ENCODE measurements around the gene CYTH2. TPM values are rescaled to one million over a fixed set of nuclear protein-coding genes. Genes with fewer than 3 reads are reported as not detected.

CYTH2 gene
- total and polyA plus RNA-seq, 2 experiments from 2014 or later = 41.1 to 60.4 TPM

DNA sequence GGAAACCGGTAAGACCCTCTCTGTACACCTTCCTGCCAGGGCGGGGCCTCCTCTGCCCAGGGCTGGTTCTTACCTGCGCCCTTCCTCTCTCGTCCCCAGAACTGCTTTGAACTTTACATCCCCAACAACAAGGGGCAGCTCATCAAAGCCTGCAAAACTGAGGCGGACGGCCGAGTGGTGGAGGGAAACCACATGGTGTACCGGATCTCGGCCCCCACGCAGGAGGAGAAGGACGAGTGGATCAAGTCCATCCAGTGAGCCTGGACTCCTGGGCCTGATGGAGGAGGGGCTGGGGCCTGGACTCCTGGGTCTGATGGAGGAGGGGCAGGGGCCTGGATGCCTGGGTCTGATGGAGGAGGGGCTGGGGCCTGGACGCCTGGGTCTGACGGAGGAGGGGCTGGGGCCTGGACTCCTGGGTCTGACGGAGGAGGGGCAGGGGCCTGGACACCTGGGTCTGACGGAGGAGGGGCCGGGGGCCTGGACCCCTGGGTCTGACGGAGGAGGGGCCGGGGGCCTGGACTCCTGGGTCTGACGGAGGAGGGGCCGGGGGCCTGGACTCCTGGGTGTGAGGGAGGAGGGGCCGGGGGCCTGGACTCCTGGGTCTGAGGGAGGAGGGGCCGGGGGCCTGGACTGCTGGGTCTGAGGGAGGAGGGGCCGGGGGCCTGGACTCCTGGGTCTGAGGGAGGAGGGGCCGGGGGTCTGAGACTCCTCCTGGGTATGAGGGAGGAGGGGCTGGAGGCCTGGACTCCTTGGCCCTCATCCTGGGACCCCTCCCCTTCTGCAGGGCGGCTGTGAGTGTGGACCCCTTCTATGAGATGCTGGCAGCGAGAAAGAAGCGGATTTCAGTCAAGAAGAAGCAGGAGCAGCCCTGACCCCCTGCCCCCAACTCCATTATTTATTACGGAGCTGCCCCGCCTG lies 9.4 kb downstream of the CYTH2 start:
- H3F3A ChIP-seq (replicated peaks; ENCODE audit: low read depth) = peaks cover 26% of the 10 kb centered on the region
- no peak for DNase-seq (ENCODE audit: low spot score)
- Mint-ChIP-seq H3K9me3 (no peaks in the 10 kb centered on the region; the same call in 2 of the 3 replicates), H3K36me3 (ENCODE audit: low read depth) (peaks cover 45% of the 10 kb centered on the region), H3K27me3 (ENCODE audit: insufficient read depth, low read depth, poor library complexity) (peaks cover 33% of the 10 kb centered on the region), H3K4me1 (peaks cover 24% of the 10 kb centered on the region), H3K27ac (no peak overlapping the region), H3K4me3 (no peak overlapping the region)
- H3K4me2 ChIP-seq = no peak overlapping the region
- no peak overlapping the region for H3K4me3 ChIP-seq
- H4K20me1 ChIP-seq (replicated peaks; ENCODE audit: insufficient read depth) = peaks cover 5% of the 10 kb centered on the region; the same call in 1 of the 2 replicates
- H3K4me1 ChIP-seq (ENCODE audit: insufficient read depth) = peaks cover 12% of the 10 kb centered on the region; the same call in 1 of the 2 replicates
- H2AFZ ChIP-seq = no peak overlapping the region
- no peaks in the 10 kb centered on the region for H3K79me2 ChIP-seq (replicated peaks; ENCODE audit: insufficient read depth)
- no peak for ATAC-seq
- peaks cover 23% of the 10 kb centered on the region for H3K36me3 ChIP-seq (ENCODE audit: insufficient read depth)
- TF ChIP-seq STAT1 (IDR thresholded peaks at IDR 0.05; ENCODE audit: unreplicated experiment) = no peak
- TF ChIP-seq, protein P1, sequence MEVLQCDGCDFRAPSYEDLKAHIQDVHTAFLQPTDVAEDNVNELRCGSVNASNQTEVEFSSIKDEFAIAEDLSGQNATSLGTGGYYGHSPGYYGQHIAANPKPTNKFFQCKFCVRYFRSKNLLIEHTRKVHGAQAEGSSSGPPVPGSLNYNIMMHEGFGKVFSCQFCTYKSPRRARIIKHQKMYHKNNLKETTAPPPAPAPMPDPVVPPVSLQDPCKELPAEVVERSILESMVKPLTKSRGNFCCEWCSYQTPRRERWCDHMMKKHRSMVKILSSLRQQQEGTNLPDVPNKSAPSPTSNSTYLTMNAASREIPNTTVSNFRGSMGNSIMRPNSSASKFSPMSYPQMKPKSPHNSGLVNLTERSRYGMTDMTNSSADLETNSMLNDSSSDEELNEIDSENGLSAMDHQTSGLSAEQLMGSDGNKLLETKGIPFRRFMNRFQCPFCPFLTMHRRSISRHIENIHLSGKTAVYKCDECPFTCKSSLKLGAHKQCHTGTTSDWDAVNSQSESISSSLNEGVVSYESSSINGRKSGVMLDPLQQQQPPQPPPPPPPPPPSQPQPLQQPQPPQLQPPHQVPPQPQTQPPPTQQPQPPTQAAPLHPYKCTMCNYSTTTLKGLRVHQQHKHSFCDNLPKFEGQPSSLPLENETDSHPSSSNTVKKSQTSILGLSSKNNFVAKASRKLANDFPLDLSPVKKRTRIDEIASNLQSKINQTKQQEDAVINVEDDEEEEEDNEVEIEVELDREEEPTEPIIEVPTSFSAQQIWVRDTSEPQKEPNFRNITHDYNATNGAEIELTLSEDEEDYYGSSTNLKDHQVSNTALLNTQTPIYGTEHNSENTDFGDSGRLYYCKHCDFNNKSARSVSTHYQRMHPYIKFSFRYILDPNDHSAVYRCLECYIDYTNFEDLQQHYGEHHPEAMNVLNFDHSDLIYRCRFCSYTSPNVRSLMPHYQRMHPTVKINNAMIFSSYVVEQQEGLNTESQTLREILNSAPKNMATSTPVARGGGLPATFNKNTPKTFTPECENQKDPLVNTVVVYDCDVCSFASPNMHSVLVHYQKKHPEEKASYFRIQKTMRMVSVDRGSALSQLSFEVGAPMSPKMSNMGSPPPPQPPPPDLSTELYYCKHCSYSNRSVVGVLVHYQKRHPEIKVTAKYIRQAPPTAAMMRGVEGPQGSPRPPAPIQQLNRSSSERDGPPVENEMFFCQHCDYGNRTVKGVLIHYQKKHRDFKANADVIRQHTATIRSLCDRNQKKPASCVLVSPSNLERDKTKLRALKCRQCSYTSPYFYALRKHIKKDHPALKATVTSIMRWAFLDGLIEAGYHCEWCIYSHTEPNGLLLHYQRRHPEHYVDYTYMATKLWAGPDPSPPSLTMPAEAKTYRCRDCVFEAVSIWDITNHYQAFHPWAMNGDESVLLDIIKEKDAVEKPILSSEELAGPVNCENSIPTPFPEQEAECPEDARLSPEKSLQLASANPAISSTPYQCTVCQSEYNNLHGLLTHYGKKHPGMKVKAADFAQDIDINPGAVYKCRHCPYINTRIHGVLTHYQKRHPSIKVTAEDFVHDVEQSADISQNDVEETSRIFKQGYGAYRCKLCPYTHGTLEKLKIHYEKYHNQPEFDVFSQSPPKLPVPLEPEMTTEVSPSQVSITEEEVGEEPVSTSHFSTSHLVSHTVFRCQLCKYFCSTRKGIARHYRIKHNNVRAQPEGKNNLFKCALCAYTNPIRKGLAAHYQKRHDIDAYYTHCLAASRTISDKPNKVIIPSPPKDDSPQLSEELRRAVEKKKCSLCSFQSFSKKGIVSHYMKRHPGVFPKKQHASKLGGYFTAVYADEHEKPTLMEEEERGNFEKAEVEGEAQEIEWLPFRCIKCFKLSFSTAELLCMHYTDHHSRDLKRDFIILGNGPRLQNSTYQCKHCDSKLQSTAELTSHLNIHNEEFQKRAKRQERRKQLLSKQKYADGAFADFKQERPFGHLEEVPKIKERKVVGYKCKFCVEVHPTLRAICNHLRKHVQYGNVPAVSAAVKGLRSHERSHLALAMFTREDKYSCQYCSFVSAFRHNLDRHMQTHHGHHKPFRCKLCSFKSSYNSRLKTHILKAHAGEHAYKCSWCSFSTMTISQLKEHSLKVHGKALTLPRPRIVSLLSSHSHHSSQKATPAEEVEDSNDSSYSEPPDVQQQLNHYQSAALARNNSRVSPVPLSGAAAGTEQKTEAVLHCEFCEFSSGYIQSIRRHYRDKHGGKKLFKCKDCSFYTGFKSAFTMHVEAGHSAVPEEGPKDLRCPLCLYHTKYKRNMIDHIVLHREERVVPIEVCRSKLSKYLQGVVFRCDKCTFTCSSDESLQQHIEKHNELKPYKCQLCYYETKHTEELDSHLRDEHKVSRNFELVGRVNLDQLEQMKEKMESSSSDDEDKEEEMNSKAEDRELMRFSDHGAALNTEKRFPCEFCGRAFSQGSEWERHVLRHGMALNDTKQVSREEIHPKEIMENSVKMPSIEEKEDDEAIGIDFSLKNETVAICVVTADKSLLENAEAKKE (CRISPR knock-in tag; IDR thresholded peaks at IDR 0.05) = no peak
- no peak for TF ChIP-seq CTCF (conservative IDR thresholded peaks at IDR 0.05; ENCODE audit: low read depth in 2 of 2)
- TF ChIP-seq CREB1 (CRISPR knock-in tag; IDR thresholded peaks at IDR 0.05; ENCODE audit: low read depth) = no peak
- no peak for TF ChIP-seq ZNF114 (CRISPR knock-in tag; IDR thresholded peaks at IDR 0.05)
- no peak for TF ChIP-seq EZH2 (IDR thresholded peaks at IDR 0.05; ENCODE audit: low read depth, unreplicated experiment)
- TF ChIP-seq, protein P2, sequence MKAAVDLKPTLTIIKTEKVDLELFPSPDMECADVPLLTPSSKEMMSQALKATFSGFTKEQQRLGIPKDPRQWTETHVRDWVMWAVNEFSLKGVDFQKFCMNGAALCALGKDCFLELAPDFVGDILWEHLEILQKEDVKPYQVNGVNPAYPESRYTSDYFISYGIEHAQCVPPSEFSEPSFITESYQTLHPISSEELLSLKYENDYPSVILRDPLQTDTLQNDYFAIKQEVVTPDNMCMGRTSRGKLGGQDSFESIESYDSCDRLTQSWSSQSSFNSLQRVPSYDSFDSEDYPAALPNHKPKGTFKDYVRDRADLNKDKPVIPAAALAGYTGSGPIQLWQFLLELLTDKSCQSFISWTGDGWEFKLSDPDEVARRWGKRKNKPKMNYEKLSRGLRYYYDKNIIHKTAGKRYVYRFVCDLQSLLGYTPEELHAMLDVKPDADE (IDR thresholded peaks at IDR 0.05) = no peak
- no peaks in the 10 kb centered on the region for H3K27me3 ChIP-seq (ENCODE audit: insufficient read depth)
- no peaks in the 10 kb centered on the region for H3K9me2 ChIP-seq (ENCODE audit: insufficient read depth)
- H3K27ac ChIP-seq (ENCODE audit: low read depth) = no peak overlapping the region

Measured in GM23338 (cell line).